ENCODE measurements around the gene FSTL5. TPM values are rescaled to one million over a fixed set of nuclear protein-coding genes. Genes with fewer than 3 reads are reported as not detected.

The FSTL5 gene
- total and polyA plus RNA-seq, 2 experiments from 2014 or later = 0.06 to 0.49 TPM

DNA sequence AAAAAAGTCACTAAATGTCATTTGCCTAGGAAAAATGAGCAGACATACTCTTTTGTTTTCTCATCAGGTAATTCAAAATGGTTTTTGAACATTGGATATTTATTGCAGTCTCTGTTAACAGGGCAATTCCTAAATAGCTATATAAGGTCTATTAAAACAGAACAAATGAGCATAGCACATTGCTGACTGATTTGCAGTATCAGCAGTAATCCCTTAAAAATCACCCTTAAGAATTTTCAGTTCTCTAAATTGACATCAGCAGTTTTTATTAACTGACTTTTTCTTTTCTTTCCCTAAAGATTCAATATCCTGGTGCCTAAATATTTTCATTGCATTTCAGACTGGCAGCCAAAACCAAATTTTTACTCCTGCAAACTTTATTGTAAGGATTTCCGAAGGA, 270.2 kb downstream of the FSTL5 start:
- Mint-ChIP-seq H3K9me3 (no peaks in the 10 kb centered on the region), H3K4me1 (no peaks in the 10 kb centered on the region), H3K27me3 (ENCODE audit: insufficient read depth, low read depth, poor library complexity) (no peaks in the 10 kb centered on the region), H3K36me3 (ENCODE audit: low read depth) (no peaks in the 10 kb centered on the region), H3K4me3 (no peak overlapping the region), H3K27ac (no peak overlapping the region)
- DNase-seq (ENCODE audit: low spot score) (no peak), ATAC-seq (no peak)
- no peak for TF ChIP-seq POLR2AphosphoS5 (IDR thresholded peaks at IDR 0.05; ENCODE audit: low read depth)
- TF ChIP-seq STAT1 (IDR thresholded peaks at IDR 0.05; ENCODE audit: unreplicated experiment) = no peak
- TF ChIP-seq ETS1 (IDR thresholded peaks at IDR 0.05) = no peak
- TF ChIP-seq JUNB (IDR thresholded peaks at IDR 0.05; ENCODE audit: unreplicated experiment) = no peak
- TF ChIP-seq EZH2phosphoT487 (IDR thresholded peaks at IDR 0.05; ENCODE audit: unreplicated experiment) = no peak
- TF ChIP-seq NANOG (IDR thresholded peaks at IDR 0.05; ENCODE audit: borderline replicate concordance) = no peak
- TF ChIP-seq EZH2 (IDR thresholded peaks at IDR 0.05; ENCODE audit: low read depth, unreplicated experiment) = no peak
- TF ChIP-seq ZNF331 (CRISPR knock-in tag; IDR thresholded peaks at IDR 0.05; ENCODE audit: low read depth) = no peak
- TF ChIP-seq, protein P1, sequence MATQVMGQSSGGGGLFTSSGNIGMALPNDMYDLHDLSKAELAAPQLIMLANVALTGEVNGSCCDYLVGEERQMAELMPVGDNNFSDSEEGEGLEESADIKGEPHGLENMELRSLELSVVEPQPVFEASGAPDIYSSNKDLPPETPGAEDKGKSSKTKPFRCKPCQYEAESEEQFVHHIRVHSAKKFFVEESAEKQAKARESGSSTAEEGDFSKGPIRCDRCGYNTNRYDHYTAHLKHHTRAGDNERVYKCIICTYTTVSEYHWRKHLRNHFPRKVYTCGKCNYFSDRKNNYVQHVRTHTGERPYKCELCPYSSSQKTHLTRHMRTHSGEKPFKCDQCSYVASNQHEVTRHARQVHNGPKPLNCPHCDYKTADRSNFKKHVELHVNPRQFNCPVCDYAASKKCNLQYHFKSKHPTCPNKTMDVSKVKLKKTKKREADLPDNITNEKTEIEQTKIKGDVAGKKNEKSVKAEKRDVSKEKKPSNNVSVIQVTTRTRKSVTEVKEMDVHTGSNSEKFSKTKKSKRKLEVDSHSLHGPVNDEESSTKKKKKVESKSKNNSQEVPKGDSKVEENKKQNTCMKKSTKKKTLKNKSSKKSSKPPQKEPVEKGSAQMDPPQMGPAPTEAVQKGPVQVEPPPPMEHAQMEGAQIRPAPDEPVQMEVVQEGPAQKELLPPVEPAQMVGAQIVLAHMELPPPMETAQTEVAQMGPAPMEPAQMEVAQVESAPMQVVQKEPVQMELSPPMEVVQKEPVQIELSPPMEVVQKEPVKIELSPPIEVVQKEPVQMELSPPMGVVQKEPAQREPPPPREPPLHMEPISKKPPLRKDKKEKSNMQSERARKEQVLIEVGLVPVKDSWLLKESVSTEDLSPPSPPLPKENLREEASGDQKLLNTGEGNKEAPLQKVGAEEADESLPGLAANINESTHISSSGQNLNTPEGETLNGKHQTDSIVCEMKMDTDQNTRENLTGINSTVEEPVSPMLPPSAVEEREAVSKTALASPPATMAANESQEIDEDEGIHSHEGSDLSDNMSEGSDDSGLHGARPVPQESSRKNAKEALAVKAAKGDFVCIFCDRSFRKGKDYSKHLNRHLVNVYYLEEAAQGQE (IDR thresholded peaks at IDR 0.05; ENCODE audit: unreplicated experiment) = no peak
- TF ChIP-seq ZNF114 (CRISPR knock-in tag; IDR thresholded peaks at IDR 0.05) = no peak
- TF ChIP-seq, protein P2, sequence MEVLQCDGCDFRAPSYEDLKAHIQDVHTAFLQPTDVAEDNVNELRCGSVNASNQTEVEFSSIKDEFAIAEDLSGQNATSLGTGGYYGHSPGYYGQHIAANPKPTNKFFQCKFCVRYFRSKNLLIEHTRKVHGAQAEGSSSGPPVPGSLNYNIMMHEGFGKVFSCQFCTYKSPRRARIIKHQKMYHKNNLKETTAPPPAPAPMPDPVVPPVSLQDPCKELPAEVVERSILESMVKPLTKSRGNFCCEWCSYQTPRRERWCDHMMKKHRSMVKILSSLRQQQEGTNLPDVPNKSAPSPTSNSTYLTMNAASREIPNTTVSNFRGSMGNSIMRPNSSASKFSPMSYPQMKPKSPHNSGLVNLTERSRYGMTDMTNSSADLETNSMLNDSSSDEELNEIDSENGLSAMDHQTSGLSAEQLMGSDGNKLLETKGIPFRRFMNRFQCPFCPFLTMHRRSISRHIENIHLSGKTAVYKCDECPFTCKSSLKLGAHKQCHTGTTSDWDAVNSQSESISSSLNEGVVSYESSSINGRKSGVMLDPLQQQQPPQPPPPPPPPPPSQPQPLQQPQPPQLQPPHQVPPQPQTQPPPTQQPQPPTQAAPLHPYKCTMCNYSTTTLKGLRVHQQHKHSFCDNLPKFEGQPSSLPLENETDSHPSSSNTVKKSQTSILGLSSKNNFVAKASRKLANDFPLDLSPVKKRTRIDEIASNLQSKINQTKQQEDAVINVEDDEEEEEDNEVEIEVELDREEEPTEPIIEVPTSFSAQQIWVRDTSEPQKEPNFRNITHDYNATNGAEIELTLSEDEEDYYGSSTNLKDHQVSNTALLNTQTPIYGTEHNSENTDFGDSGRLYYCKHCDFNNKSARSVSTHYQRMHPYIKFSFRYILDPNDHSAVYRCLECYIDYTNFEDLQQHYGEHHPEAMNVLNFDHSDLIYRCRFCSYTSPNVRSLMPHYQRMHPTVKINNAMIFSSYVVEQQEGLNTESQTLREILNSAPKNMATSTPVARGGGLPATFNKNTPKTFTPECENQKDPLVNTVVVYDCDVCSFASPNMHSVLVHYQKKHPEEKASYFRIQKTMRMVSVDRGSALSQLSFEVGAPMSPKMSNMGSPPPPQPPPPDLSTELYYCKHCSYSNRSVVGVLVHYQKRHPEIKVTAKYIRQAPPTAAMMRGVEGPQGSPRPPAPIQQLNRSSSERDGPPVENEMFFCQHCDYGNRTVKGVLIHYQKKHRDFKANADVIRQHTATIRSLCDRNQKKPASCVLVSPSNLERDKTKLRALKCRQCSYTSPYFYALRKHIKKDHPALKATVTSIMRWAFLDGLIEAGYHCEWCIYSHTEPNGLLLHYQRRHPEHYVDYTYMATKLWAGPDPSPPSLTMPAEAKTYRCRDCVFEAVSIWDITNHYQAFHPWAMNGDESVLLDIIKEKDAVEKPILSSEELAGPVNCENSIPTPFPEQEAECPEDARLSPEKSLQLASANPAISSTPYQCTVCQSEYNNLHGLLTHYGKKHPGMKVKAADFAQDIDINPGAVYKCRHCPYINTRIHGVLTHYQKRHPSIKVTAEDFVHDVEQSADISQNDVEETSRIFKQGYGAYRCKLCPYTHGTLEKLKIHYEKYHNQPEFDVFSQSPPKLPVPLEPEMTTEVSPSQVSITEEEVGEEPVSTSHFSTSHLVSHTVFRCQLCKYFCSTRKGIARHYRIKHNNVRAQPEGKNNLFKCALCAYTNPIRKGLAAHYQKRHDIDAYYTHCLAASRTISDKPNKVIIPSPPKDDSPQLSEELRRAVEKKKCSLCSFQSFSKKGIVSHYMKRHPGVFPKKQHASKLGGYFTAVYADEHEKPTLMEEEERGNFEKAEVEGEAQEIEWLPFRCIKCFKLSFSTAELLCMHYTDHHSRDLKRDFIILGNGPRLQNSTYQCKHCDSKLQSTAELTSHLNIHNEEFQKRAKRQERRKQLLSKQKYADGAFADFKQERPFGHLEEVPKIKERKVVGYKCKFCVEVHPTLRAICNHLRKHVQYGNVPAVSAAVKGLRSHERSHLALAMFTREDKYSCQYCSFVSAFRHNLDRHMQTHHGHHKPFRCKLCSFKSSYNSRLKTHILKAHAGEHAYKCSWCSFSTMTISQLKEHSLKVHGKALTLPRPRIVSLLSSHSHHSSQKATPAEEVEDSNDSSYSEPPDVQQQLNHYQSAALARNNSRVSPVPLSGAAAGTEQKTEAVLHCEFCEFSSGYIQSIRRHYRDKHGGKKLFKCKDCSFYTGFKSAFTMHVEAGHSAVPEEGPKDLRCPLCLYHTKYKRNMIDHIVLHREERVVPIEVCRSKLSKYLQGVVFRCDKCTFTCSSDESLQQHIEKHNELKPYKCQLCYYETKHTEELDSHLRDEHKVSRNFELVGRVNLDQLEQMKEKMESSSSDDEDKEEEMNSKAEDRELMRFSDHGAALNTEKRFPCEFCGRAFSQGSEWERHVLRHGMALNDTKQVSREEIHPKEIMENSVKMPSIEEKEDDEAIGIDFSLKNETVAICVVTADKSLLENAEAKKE (CRISPR knock-in tag; IDR thresholded peaks at IDR 0.05) = no peak
- no peak for TF ChIP-seq CREB1 (CRISPR knock-in tag; IDR thresholded peaks at IDR 0.05; ENCODE audit: low read depth)
- TF ChIP-seq, protein P3, sequence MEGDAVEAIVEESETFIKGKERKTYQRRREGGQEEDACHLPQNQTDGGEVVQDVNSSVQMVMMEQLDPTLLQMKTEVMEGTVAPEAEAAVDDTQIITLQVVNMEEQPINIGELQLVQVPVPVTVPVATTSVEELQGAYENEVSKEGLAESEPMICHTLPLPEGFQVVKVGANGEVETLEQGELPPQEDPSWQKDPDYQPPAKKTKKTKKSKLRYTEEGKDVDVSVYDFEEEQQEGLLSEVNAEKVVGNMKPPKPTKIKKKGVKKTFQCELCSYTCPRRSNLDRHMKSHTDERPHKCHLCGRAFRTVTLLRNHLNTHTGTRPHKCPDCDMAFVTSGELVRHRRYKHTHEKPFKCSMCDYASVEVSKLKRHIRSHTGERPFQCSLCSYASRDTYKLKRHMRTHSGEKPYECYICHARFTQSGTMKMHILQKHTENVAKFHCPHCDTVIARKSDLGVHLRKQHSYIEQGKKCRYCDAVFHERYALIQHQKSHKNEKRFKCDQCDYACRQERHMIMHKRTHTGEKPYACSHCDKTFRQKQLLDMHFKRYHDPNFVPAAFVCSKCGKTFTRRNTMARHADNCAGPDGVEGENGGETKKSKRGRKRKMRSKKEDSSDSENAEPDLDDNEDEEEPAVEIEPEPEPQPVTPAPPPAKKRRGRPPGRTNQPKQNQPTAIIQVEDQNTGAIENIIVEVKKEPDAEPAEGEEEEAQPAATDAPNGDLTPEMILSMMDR (conservative IDR thresholded peaks at IDR 0.05; ENCODE audit: low read depth in 2 of 2) = no peak
- no peak overlapping the region for H3K4me3 ChIP-seq
- H2AFZ ChIP-seq = no peak overlapping the region
- no peak overlapping the region for H3K27ac ChIP-seq (ENCODE audit: low read depth)
- H4K20me1 ChIP-seq (replicated peaks; ENCODE audit: insufficient read depth) = no peaks in the 10 kb centered on the region
- H3K4me1 ChIP-seq (ENCODE audit: insufficient read depth) = no peaks in the 10 kb centered on the region
- no peaks in the 10 kb centered on the region for H3K9me2 ChIP-seq (ENCODE audit: insufficient read depth)
- H3K79me2 ChIP-seq (replicated peaks; ENCODE audit: insufficient read depth) = no peaks in the 10 kb centered on the region
- H3K27me3 ChIP-seq (ENCODE audit: insufficient read depth) = no peaks in the 10 kb centered on the region
- H3K4me2 ChIP-seq = no peak overlapping the region
- H3K36me3 ChIP-seq (ENCODE audit: insufficient read depth) = no peaks in the 10 kb centered on the region
- H3F3A ChIP-seq (replicated peaks; ENCODE audit: low read depth) = no peaks in the 10 kb centered on the region
